Measurements from ENCODE around the gene ZRANB2. TPM values are rescaled to one million over a fixed set of nuclear protein-coding genes. Genes with fewer than 3 reads are reported as not detected.

ZRANB2 gene
- total and polyA plus RNA-seq, 2 experiments from 2014 or later, result 63.3 to 69.8 TPM

GRCh38 chr1:71014178-71014579 lies 66.7 kb downstream of the ZRANB2 start:
- Histone ChIP-seq H3K9me2 (replicated peaks; ENCODE audit: insufficient read depth) (no peaks in the 10 kb centered on the region), H2AFZ (no peak overlapping the region), H3K27me3 (no peaks in the 10 kb centered on the region), H3K36me3 (replicated peaks; ENCODE audit: insufficient read depth, low read depth) (no peaks in the 10 kb centered on the region), H3K4me3 (no peak overlapping the region), H3K9me3 (ENCODE audit: low read depth) (no peaks in the 10 kb centered on the region), H3K27ac (no peak overlapping the region), H4K20me1 (ENCODE audit: insufficient read depth, poor library complexity, severe bottlenecking) (no peaks in the 10 kb centered on the region), H3K4me2 (no peak overlapping the region), H3K79me2 (no peaks in the 10 kb centered on the region), H3K4me1 (ENCODE audit: insufficient read depth) (no peaks in the 10 kb centered on the region)
- TF ChIP-seq EZH2phosphoT487 (IDR thresholded peaks at IDR 0.05; ENCODE audit: low read depth, severe bottlenecking, unreplicated experiment) (no peak), EZH2 (IDR thresholded peaks at IDR 0.05; ENCODE audit: borderline replicate concordance) (no peak), CTCF (IDR thresholded peaks at IDR 0.05; ENCODE audit: poor library complexity) (no peak)
- WGBS (ENCODE audit: low lambda C conversion rate, missing lambda C conversion rate), result 88% methylated on average over 1 of the region's 1 CpG
- DNase-seq (ENCODE audit: low spot score), result no peak

MicroRNAs within 50 kb of the gene (microRNA counts, 767-probe panel; counts per million panel counts)
- microRNA hsa-miR-186-5p, result not detected

Small RNA genes within 50 kb of the gene (microRNA-seq; reads per million reads assigned to microRNA genes)
- gene MIR186, result 1,041 reads per million, percentile 80 among the genes with 10 or more reads in this experiment

Small RNA genes within 50 kb of the gene (small RNA-seq; reads per million reads assigned to genes)
- gene MIR186, result 1,192 reads per million, percentile 99 among the genes with 10 or more reads in this experiment

Other genes starting within 250 kb of the ZRANB2 start
- 1.4 and 1.8 TPM in 2 replicates for gene PTGER3, start 33.2 kb downstream of the ZRANB2 start, total RNA-seq
- gene PTGER3, start 33.2 kb downstream of the ZRANB2 start, polyA plus RNA-seq, result 0.36 and 1.0 TPM in 2 replicates

Measured in hepatocyte (in vitro differentiated cells).